Activated CD4-positive, alpha-beta T cell treated with anti-CD3 and anti-CD28 coated beads, Interleukin-2, amount 10 ng/mL, durations not matched to agents 7 days and 5 days (primary cell): Measurements from ENCODE around the gene SDHAF4. TPM values are rescaled to one million over a fixed set of nuclear protein-coding genes. Genes with fewer than 3 reads are reported as not detected.

Experiments
- total RNA-seq, 2 experiments: library from RNA; stranded (reverse); gene quantifications; one replicate each; pipeline ENCODE4 v1.2.3, GENCODE V29; 2021

Gene SDHAF4
- total RNA-seq, 2 experiments from 2014 or later = 10.5 to 11.1 TPM

Other genes starting within 250 kb of the SDHAF4 start
- gene FAM135A, start 153.4 kb upstream of the SDHAF4 start, total RNA-seq = 1 to 10 TPM; 5.4 to 6.7 TPM
- 10 to 100 TPM; 51.2 to 62.0 TPM for gene SMAP1, start 101.0 kb downstream of the SDHAF4 start, total RNA-seq